HG02588 (cell line): Measurements from ENCODE around the gene INAFM2.

ENCODE experiments used
- ATAC-seq: cut with Tn5 transposase; IDR thresholded peaks from one replicate; pipeline ENCODE4 v1.9.1; 2021; ENCODE audit warnings: mild to moderate bottlenecking, moderate library complexity; ENCODE audit not compliant: unreplicated experiment

Gene INAFM2

DNA sequence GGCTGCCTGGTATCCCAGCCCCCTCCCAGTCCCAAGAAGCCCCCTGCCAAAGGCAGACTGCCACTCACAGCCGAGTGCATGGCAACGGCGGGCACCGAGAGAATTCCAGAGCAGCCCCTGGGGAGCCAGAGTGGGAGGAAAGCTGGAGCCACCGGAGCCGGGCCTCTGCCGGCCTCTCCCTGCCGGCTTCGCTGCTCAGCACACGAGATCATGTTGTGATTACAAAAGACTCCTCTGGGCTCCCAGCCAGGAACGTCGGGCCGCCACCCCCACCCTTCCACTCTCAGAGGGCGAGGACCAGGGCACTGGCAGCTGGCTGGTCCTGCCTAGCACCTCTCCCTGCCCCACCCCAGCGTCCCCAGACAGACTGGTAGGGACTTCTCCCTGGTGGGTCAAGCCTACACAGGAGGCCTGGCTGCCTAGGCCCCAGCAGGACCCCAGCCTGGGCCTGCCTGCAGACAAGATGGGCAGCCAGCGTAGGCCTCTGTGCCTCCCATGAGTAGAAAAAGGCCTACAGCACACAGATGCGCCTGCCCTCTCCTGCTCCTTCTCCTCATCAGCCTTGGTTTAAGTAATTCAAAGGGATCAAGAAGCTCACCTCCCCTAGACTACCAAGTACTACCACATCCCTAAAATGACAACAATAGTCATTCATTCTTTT lies 17.4 kb downstream of the INAFM2 start, which contains the start of gene CCDC9B:
Gene CCDC9B, minus strand, starts transcription at position 200 of the 661 bp plus-strand sequence. Its CDS starts 120 bp downstream, at position 80.
- ATAC-seq = no peak

DNA sequence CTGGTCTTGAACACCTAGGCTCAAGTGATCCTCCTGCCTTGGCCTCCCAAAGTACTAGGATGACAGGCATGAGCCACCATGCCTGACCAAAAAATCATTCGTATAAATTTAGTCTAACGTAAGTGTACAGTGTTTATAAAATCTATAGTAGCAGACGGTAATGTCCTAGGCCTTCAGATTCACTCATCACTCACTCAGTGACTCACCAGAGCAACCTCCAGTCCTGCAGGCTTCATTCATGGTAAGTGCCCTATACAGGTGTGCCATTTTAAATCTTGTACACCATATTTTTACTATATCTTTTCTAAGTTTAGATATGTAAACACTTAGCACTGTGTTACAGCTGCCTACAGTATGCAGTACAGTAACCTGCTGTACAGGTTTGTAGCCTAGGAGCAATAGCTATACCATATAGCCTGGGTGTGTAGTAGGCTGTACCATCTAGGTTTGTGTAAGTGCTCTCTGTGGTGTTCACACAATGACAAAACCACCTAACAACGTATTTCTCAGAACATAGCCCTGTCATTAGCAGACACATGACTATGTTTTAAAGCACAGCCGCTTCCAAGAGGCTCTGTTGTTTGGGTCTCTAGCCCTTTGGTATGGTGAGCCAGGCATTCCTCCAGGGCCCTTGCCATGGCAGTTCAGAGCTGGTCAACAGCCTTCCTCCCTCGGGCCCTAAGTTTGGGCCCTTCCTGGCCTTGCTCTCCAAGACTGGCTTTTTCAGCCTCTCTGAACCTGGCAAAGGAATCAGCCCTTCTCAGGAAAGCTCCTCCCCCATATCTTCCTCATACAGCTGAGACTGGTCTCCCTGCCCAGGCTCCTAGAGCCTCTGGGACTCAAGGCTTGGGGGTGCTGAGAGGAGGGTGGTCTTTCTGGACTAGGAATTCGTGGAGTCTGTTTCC lies 19.2 kb downstream of the INAFM2 start:
- ATAC-seq = no peak

DNA sequence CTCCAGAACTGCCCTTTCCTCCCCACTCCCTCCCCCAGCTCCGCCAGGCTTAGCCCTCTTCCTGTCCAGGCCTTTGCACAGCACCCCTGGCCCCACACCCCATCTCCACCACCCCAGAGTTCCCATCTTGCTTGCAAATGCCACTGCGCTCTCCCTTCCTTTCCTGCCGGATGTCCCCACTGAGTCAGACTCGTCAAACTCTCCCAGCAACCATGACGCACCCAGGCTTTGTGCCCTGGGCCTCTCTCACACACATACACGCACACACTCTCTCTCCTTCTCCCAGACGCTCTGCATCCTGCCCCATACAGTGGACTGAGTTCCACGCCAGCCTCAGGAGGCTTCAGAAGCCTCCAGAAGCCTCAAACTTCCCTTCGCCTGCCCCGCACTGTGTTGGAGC lies 20.0 kb downstream of the INAFM2 start:
- ATAC-seq = no peak

DNA sequence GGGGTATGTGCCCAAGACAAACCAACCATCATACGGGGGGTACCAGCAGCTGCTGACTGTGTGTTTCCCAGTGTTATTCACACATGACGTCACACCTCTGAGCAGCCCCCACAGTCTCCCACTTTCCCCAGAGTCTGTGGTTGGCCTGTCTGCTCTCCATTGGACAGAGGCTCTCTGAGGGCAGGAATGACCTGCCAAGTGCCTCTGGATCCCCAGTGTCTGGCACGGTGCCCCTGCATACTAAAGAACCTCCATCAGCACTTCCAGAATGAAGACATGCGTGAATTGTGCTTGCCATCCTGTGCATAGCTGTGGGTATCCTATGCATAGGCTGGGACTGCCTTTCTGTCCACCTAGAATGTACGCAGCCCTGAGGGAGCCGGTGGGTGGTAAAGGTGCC lies 20.7 kb downstream of the INAFM2 start:
- ATAC-seq = no peak

DNA sequence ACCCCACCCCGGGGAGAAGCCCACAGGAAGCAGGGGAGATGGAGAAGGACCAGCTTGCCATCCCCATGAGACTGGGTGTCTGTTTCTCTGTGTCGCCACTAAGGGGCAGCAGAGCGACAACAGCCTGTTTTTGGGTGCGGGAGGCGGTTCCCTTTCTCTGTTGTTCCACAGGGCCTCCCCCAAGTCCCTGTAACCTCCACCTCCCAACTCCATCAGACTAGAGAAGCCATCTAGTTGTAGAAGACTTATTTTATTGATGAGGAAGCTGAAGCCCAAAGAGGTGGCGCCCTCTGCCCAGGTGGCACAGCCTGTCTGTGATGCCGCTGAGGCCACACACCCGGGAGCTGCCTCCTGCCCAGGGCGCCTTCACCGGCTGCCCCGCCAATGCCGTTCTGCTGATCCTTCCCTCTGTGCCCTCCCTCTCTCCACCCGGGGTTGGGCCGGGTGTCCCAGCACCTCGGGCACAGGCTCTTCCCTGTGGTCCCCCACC lies 21.2 kb downstream of the INAFM2 start:
- ATAC-seq = no peak

DNA sequence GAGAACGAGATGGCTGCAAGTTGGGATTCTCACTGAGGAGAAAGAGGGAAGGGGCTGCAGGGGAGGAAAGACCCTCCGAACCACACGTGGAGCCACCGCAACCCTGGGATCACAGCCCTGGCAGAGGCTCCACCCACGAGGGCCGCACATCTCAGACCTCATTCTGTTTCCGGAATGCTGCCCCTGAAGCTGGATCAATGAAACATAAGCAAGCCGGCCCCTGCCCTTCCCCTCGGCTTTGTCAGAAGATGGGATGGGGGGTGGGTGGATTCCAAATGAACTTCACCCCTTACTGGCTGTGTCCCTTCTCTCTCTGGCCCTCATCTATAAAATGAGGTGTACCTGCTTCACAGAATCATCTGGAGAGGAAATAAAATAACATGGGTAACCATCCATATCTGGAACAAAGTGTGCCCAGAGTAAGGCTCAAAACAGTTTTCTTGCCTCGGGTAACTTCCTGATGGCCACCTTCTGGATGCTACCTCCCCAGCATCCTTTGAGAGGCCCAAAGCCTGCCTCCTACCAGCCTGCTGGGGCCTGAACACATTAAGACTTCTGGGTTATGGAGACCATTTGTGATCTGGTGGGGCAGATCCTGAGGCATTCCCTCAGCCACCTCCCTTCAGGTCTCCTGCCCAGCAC lies 21.9 kb downstream of the INAFM2 start:
- no peak for ATAC-seq

DNA sequence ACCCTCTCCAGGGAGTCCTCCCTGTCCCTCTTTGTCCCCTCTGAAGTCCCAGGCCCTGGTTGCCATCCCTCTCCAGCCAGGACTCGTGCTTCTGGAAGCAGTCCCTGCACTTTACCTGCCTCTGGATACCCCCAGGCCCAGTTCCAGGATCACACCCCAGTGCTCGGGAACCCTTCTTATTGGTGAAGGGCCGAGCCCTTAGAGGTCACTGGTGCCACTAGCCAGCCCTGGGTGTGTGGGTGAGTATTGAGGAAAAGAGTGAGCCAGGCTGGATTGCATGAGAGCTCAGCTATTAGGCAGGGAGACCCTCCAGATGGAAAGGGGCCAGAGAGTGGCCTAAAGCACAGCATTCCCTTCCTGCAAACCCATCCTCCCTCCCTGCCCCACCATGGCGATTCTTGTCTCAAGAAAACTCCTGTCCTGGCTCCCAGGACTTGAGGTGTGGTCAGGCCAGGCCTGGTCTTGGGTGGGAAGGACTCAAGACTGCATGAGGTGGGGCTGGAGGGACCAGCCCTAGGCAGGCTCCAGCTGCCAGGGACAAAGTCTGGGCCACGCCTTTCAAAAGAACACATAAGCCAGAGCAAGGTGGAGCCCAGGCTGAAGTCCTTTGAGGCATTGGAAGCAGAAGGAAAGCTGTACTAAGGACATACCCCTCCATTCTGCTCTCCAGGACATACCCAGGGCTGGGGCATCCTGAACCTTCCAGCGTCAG lies 22.5 kb downstream of the INAFM2 start:
- no peak for ATAC-seq

DNA sequence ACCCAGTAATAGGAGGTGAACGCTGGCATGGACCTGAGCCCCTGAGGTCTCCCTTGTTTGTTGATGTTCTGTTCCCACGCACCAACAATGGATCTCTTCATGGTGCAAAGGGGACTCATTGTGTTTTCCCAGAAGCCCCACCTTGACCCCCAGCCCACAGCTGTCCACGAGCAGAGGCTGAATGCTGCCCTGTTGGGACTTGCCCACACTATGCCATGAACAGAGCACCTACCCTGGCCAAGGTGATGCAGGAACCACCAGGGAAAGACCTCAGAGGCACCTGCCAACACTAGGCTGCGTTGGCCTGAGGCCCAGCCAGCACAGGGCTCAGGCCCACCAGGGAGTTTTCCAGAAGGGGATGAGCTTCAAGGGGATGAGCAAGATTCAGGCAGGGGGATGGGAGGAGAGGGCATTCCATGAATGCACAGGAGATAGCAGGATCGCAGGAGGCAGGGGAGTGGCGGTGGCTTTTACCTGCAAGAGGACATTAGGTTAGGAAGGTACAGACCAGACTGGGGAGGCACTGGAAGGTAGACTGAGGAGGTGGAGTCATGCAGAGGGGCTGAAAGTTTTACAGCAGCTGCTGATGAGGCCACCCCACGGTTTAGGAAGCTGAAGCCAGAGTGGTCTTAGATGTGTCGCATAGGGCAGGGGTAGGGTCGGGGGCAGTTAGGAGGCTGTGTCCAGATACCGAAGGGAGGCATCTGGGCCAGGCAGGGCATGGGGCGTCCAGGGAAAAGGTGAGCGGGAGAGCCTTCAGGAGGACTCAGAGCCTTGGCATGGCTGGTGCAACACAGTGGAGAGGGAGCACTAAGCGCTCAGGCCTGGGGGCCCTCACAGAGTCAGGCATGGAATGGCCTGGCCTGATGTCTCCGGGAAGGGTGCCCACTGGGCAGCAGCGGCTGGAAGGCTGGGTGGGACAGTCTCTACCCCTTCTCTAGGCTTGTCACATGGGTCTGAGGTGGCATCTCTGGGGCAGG lies 23.4 kb downstream of the INAFM2 start:
- no peak for ATAC-seq

DNA sequence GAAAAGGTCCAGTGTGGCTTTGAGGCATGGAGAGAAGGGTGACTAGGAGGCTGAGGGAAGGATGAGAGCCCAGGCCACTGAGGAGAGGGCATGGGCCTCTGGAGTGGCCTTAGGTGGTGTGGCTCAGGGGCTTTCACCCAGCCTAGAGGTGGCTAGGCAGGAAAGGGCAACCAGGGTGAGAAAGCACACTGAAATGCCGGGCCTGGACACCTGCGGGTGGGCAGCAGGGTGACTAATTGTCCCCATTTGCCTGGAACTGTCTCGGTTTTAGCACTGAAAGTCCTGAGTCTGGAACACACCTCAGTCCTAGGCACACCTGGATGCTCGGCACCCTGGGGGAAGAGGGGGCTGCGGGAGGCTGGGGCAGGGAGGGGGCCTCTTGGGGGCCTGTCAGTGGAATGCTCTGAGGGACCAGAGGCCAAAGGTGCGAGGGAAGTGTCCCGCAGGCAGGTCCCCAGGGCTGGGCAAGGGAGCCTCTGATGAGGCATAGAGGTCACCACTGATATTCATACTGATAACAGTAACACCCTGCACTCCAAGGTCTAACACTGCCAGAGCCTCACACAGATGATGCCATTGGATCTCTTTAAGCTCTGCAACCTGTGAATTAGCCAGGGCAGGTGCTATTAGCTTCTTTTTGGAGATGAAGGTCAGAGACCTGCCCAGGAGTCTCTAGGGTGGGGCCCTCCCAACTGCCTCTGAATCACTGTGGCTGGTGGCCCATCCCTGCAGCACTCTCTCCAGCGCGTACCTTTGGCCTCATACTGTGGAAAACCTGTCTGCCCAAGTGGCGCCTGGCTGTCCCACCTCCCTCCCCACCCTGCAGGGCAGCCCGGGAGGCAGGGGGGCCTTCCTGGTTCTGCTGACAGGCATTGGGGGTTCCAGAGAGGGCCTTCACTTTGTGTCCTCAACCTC lies 24.3 kb downstream of the INAFM2 start:
- ATAC-seq = no peak

DNA sequence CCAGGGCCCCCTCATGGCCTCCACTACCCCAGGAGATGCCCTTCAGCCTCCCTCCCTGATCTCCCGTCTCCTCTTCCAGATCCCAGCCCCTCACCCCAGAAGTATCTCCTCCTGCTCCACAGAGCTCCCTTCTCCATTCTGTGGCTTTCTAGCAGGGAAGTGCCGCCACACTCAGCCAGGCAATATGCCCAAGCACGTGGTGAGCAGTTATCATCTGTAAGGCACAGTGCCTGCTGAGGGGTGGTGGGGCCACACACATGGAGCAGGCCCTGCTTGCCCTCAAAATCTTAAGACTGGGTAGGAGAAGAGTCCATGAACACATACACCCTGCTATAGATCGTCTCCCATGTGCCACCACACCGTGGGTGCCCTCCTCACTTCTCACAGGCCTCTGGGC lies 25.0 kb downstream of the INAFM2 start:
- ATAC-seq = no peak

DNA sequence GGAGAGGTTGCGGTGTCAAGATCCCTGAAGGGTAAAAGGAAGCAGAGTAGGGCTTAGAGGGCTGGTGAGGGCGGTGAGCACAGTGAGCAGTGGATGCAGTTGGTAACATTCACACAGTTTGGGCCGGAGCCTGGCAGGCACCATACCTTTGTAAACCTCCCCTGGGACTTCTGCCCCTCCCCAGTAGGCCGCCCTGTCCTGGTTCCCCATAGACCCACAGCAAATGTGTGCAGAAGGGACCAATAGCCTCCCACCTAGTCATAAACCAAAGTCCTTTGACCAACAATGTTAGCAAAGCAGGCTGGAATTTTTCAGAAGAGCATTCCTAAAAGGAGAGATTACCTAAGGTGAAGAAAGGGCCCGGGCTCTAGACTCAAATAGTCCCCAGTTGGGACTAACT lies 25.7 kb downstream of the INAFM2 start:
- no peak for ATAC-seq

DNA sequence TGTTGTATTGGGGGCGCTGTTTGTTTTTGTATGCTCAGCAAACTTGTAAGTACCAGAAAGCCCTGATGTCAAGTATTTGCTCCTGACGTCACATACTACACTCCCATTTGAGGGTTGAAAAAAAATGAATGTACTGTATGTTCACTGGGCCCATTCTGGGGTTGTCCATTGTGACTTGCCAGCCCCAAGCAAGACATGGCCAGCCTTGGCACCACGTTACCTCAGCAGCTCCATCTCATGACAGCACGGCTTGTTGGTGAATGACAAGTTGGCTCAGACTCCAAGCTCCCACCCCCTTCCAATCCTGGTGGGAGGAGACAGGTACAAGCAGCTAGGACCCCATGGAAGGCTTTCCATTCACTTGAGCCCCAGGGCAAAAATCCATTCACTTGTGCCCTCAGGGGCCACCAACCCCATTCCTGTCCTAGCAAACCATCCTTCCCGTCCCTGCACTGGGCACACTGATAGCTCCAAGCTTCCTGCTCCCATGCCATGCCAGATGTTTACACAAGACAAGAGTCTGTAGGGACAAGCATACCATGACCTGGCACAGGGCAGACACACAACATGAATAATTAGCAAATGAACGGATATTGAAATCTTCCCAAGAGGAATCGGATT lies 28.9 kb downstream of the INAFM2 start:
- no peak for ATAC-seq

DNA sequence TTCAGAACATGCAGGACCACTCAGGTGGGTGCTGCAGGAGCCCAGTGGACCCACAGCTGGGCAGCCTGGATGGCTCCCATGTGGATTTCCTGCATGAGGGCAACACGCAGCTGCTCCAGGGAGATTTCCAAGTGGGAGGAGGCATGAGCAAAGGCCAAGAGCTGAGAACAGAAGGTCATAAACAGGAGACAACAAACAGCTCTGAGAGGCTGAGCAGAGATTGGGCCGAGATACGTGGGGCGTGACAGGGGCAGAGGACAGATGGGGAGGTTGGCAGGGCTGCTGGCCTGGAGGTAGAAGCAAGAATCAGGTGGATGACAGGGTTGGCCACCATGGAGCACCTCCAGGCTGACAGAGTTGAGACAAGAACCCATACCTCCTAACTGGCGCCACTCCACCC lies 30.2 kb downstream of the INAFM2 start:
- no peak for ATAC-seq

DNA sequence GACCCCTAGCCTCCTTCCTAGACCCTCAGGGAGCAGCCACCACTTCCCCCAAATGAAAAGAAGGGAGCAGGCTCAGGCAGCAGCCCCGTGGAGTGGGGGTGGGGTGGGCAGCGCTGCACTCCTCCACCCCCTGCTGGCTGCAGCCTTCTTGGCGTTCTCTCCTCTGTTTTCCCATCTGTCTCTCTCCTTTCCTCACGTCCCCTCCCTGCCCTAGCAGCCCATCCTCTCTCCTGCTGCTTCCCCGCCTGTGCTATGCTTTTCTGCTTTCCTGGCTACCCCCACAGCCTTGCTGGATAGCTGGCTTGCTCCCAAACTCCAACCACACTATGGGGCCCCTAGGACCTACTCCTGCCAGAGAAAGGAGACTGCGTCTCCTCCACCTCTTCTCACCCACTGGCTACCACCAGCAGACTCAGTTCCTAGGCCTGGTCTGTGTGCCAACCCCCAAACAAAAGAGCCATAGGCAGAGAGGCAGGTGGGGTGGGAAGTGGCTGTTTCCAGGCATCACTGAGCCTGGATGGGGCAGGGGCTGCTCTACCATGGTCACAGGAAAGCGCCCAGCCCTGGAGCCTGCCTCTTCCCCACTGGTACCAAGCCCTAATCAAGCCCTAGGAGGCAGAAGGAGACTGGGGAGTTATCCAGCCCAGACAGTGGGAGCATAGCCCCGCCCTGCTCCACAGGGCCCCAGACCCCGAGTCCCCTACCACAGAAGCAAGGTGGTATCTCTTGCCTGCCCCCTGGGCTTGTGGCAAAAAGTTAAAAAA lies 31.1 kb downstream of the INAFM2 start:
- no peak for ATAC-seq

DNA sequence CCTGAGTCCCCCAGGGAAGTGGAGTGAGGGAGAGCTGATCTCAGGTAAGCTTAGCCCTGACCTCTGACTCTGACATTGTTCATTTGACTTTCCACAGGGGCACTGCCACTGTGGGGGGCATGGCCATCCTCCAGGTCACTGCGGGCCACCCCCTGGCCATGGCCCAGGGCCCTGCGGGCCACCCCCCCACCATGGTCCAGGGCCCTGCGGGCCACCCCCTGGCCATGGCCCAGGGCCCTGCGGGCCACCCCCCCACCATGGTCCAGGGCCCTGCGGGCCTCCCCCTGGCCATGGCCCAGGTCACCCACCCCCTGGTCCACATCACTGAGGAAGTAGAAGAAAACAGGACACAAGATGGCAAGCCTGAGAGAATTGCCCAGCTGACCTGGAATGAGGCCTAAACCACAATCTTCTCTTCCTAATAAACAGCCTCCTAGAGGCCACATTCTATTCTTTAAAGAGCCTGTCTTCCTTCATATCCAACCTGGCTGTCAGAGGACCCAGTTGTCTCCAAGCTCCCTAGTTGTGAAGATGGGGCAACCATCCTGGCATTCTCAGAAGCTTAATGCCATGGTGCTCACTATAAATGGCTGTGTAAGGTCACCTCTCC lies 32.6 kb downstream of the INAFM2 start:
- no peak for ATAC-seq

DNA sequence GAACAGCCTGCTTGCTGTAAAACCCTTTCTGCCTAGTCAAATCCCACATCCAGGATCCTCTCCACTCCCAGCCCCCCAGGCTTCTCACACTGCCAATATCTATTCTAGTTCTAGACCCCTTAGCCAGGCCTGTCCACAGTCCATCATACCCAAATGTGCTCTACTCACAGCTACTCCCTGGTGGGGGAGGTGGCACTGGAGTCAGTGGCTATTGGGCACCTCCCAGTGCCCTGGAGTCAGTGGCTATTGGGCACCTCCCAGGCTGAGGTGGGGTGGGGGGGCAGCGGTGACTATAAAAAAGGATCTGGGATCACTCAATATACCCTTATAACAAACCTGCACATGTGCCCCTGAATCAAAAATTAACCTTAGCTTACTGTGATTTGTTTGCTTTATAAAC lies 33.8 kb downstream of the INAFM2 start:
- no peak for ATAC-seq
